Sigmoid colon (tissue), 4 donors: ENCODE measurements around the gene ZNF138.

Source experiments
- POLR2A ChIP-seq, 2 donors: fragments of 450-650 bp; IDR thresholded peaks; one replicate each; pipeline ENCODE4 v1.6.1; 2016; ENCODE audit warnings: antibody characterized with exemption in 2 of 2, mild to moderate bottlenecking in 2 of 2, moderate library complexity in 2 of 2
- POLR2AphosphoS5 ChIP-seq, 4 donors: sonication (generic); formaldehyde crosslinking; IDR thresholded peaks; one replicate each; pipeline ENCODE4 v1.6.1; 2017; ENCODE audit warnings: antibody characterized with exemption in 4 of 4
- TF ChIP-seq, protein P1 (sequence below), 4 experiments: fragments of 450-650 bp in 3 of 4; fragments of 200-600 bp in 1 of 4; IDR thresholded peaks; one replicate each; pipeline ENCODE4 v1.5.1; 2016 to 2019; ENCODE audit warnings: antibody characterized with exemption in 4 of 4, mild to moderate bottlenecking in 3 of 4, moderate library complexity in 2 of 4

DNA sequence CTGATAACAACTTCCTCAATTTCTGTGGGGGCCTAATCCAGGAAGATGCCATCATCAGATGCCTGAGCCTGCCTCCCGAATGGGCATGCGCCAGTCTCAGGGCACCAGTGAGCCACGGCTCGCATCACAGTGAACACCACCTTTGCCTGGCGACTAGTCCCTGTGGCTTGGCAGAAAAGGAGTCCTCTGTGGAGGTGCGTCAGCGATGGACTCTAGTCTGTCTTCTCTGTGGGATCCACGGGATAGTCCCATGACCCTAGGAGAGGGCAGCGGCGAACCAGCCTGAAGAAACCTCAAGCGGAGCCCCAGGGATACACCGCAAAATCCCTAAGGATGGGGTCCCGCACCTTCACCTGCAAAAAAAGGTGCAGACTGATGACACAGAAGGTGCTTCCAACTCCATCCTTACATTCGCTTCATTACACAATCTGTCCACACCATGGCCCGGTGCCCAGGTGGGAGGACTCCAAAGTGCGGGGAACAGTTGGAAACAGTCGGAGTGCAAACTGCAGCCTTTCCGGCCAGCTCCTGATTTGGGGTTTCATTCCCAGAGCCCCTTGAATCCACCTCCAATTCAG, 73.7 kb downstream of the ZNF138 start:
- TF ChIP-seq, protein P1, sequence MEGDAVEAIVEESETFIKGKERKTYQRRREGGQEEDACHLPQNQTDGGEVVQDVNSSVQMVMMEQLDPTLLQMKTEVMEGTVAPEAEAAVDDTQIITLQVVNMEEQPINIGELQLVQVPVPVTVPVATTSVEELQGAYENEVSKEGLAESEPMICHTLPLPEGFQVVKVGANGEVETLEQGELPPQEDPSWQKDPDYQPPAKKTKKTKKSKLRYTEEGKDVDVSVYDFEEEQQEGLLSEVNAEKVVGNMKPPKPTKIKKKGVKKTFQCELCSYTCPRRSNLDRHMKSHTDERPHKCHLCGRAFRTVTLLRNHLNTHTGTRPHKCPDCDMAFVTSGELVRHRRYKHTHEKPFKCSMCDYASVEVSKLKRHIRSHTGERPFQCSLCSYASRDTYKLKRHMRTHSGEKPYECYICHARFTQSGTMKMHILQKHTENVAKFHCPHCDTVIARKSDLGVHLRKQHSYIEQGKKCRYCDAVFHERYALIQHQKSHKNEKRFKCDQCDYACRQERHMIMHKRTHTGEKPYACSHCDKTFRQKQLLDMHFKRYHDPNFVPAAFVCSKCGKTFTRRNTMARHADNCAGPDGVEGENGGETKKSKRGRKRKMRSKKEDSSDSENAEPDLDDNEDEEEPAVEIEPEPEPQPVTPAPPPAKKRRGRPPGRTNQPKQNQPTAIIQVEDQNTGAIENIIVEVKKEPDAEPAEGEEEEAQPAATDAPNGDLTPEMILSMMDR (IDR thresholded peaks at IDR 0.05), result no peak
- TF ChIP-seq POLR2A (IDR thresholded peaks at IDR 0.05) (no peak), POLR2AphosphoS5 (IDR thresholded peaks at IDR 0.05) (no peak)
